ENCODE measurements around the gene PERM1.

DNA sequence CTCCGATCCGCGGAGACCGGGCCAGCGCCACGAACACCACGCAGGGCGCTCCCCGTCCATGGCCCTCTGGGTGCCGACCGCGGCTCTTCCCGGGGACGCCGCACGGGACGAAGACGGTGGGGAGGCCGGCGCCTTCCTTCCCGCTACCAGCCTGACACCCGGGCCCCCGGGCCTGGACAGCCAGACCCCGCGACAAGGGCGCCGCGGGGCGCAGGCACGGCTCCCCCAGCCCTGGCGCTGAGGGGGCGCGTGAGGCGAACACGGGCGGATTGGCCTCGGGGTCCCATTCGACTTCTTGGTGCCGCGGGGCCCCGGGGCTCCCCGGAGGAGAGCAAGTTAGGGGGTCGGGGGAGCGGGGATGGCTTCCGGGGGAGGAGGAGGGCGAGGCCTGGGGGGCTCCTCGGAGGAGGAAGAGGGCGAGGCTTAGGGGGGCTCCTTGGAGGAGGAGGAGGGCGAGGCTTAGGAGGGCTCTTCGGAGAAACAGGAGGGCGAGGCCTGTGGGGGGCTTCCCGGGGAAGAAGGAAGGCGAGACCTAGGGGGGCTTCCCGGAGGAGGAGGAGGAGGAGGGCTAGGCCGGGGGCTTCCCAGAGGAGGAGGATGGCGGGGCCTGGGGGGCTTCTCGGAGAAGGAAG lies 22.0 kb downstream of the PERM1 start:
- TF ChIP-seq ZNF274 (IDR thresholded peaks at IDR 0.05; ENCODE audit: low read depth, low read length): no peak
- TF ChIP-seq YY1 (IDR thresholded peaks at IDR 0.05; ENCODE audit: insufficient read depth, insufficient read length): no peak
